ENCODE results near the gene HSPBP1. TPM values are rescaled to one million over a fixed set of nuclear protein-coding genes. Genes with fewer than 3 reads are reported as not detected.

Gene HSPBP1
- total RNA-seq, 1 experiment from 2014 or later, result 122 TPM

GRCh38 chr19:55309448-55309847, 29.5 kb upstream of the HSPBP1 start:
- Histone ChIP-seq H3K4me3 (no peak overlapping the region), H3K9me3 (peaks cover 5% of the 10 kb centered on the region), H3K27me3 (no peaks in the 10 kb centered on the region), H3K36me3 (no peaks in the 10 kb centered on the region)
- no peak for DNase-seq

GRCh38 chr19:55308281-55308680, 28.4 kb upstream of the HSPBP1 start:
- H3K27me3 ChIP-seq, result no peaks in the 10 kb centered on the region
- no peak overlapping the region for H3K4me3 ChIP-seq
- H3K36me3 ChIP-seq, result no peaks in the 10 kb centered on the region
- H3K9me3 ChIP-seq, result peaks cover 5% of the 10 kb centered on the region
- no peak for DNase-seq

GRCh38 chr19:55306712-55307111, 26.8 kb upstream of the HSPBP1 start:
- H3K9me3 ChIP-seq, result peaks cover 5% of the 10 kb centered on the region
- no peak for DNase-seq

GRCh38 chr19:55305983-55306562, 26.2 kb upstream of the HSPBP1 start:
- H3K4me3 ChIP-seq, result no peak overlapping the region
- H3K27me3 ChIP-seq, result no peaks in the 10 kb centered on the region
- H3K36me3 ChIP-seq, result no peaks in the 10 kb centered on the region
- no peak for DNase-seq
- H3K9me3 ChIP-seq, result peaks cover 5% of the 10 kb centered on the region

More at GRCh38 chr19:55306712-55307111, 26.8 kb upstream of the HSPBP1 start:
- H3K36me3 ChIP-seq, result no peaks in the 10 kb centered on the region
- H3K4me3 ChIP-seq, result no peak overlapping the region
- H3K27me3 ChIP-seq, result no peaks in the 10 kb centered on the region

GRCh38 chr19:55305491-55305890, 25.6 kb upstream of the HSPBP1 start:
- Histone ChIP-seq H3K9me3 (peaks cover 5% of the 10 kb centered on the region), H3K36me3 (no peaks in the 10 kb centered on the region), H3K27me3 (no peaks in the 10 kb centered on the region), H3K4me3 (no peak overlapping the region)
- peak; percentile 14 for DNase-seq

- no peak overlapping the region for H3K4me3 ChIP-seq
- no peak for DNase-seq
- no peaks in the 10 kb centered on the region for H3K36me3 ChIP-seq
- H3K9me3 ChIP-seq, result peaks cover 5% of the 10 kb centered on the region
- H3K27me3 ChIP-seq, result no peaks in the 10 kb centered on the region
These were observed 25.1 kb upstream of the HSPBP1 start for GRCh38 chr19:55304980-55305379.

GRCh38 chr19:55304279-55304978, 24.5 kb upstream of the HSPBP1 start:
- Histone ChIP-seq H3K9me3 (peaks cover 3% of the 10 kb centered on the region), H3K27me3 (no peaks in the 10 kb centered on the region), H3K4me3 (no peak overlapping the region), H3K36me3 (no peaks in the 10 kb centered on the region)
- DNase-seq, result peak; percentile 44

- no peak for DNase-seq
- Histone ChIP-seq H3K36me3 (no peaks in the 10 kb centered on the region), H3K27me3 (no peaks in the 10 kb centered on the region), H3K9me3 (no peaks in the 10 kb centered on the region), H3K4me3 (no peak overlapping the region)
These were observed 23.6 kb upstream of the HSPBP1 start for GRCh38 chr19:55303477-55303876.

GRCh38 chr19:55302318-55302703, 22.4 kb upstream of the HSPBP1 start:
- Histone ChIP-seq H3K9me3 (no peaks in the 10 kb centered on the region), H3K27me3 (no peaks in the 10 kb centered on the region), H3K4me3 (peak overlapping the region; percentile 22), H3K36me3 (no peaks in the 10 kb centered on the region)
- DNase-seq, result no peak

GRCh38 chr19:55301459-55302317, 21.8 kb upstream of the HSPBP1 start:
- peak overlapping the region; percentile 22 for H3K4me3 ChIP-seq
- H3K36me3 ChIP-seq, result no peaks in the 10 kb centered on the region
- no peaks in the 10 kb centered on the region for H3K9me3 ChIP-seq
- peak; percentile 71 for DNase-seq
- H3K27me3 ChIP-seq, result no peaks in the 10 kb centered on the region

- no peaks in the 10 kb centered on the region for H3K27me3 ChIP-seq
- H3K9me3 ChIP-seq, result no peaks in the 10 kb centered on the region
- no peaks in the 10 kb centered on the region for H3K36me3 ChIP-seq
- DNase-seq, result no peak
- no peak overlapping the region for H3K4me3 ChIP-seq
These were observed 21.1 kb upstream of the HSPBP1 start for GRCh38 chr19:55300886-55301458.

GRCh38 chr19:55299991-55300390, 20.1 kb upstream of the HSPBP1 start:
- DNase-seq, result no peak
- no peak overlapping the region for H3K4me3 ChIP-seq
- no peaks in the 10 kb centered on the region for H3K9me3 ChIP-seq
- no peaks in the 10 kb centered on the region for H3K36me3 ChIP-seq
- H3K27me3 ChIP-seq, result no peaks in the 10 kb centered on the region

- Histone ChIP-seq H3K36me3 (no peaks in the 10 kb centered on the region), H3K27me3 (no peaks in the 10 kb centered on the region), H3K9me3 (no peaks in the 10 kb centered on the region), H3K4me3 (no peak overlapping the region)
- no peak for DNase-seq
These were observed 17.4 kb upstream of the HSPBP1 start for GRCh38 chr19:55297267-55297666.

GRCh38 chr19:55289117-55289796, 9.3 kb upstream of the HSPBP1 start:
- Histone ChIP-seq H3K4me3 (no peak overlapping the region), H3K27me3 (no peaks in the 10 kb centered on the region), H3K9me3 (no peaks in the 10 kb centered on the region), H3K36me3 (no peaks in the 10 kb centered on the region)
- DNase-seq, result no peak

- Histone ChIP-seq H3K4me3 (no peak overlapping the region), H3K27me3 (no peaks in the 10 kb centered on the region), H3K36me3 (no peaks in the 10 kb centered on the region), H3K9me3 (no peaks in the 10 kb centered on the region)
- DNase-seq, result no peak
These were observed 7.6 kb upstream of the HSPBP1 start for GRCh38 chr19:55287361-55288079.

GRCh38 chr19:55285229-55285890, 5.5 kb upstream of the HSPBP1 start:
- Histone ChIP-seq H3K4me3 (no peak overlapping the region), H3K36me3 (no peaks in the 10 kb centered on the region), H3K27me3 (no peaks in the 10 kb centered on the region), H3K9me3 (no peaks in the 10 kb centered on the region)
- DNase-seq, result no peak

Data from MG63 (cell line).